Measurements from ENCODE around the gene RND2. TPM values are rescaled to one million over a fixed set of nuclear protein-coding genes. Genes with fewer than 3 reads are reported as not detected.

The RND2 gene
- total and polyA plus RNA-seq, 2 of the 13 experiments (the other 11 are each of a cell fraction or from before 2014, with no cell fraction given): 0.05 to 0.11 TPM

- TF ChIP-seq ZNF407 (CRISPR knock-in tag; IDR thresholded peaks at IDR 0.05; ENCODE audit: not compliant biosample characterization): no peak
- TF ChIP-seq ZNF839 (CRISPR knock-in tag; IDR thresholded peaks at IDR 0.05; ENCODE audit: borderline replicate concordance): no peak
- TF ChIP-seq CEBPZ (IDR thresholded peaks at IDR 0.05; ENCODE audit: low read length): no peak
- TF ChIP-seq MLX (CRISPR knock-in tag; IDR thresholded peaks at IDR 0.05): peak; percentile 87
- TF ChIP-seq HMG20A (CRISPR knock-in tag; IDR thresholded peaks at IDR 0.05; ENCODE audit: borderline replicate concordance): peak; percentile 94
- TF ChIP-seq ZNF83 (CRISPR knock-in tag; IDR thresholded peaks at IDR 0.05; ENCODE audit: borderline replicate concordance): no peak
- no peak for TF ChIP-seq ZNF7 (CRISPR knock-in tag; IDR thresholded peaks at IDR 0.05)
- TF ChIP-seq ZNF710 (CRISPR knock-in tag; IDR thresholded peaks at IDR 0.05; ENCODE audit: borderline replicate concordance): 0 out of 2 replicates have a peak, but pooled peaks have one; percentile 63
- TF ChIP-seq TFE3 (CRISPR knock-in tag; IDR thresholded peaks at IDR 0.05): peak; percentile 78
- no peak for TF ChIP-seq SSRP1 (CRISPR knock-in tag; IDR thresholded peaks at IDR 0.05)
- peak; percentile 91 for TF ChIP-seq HOXA3 (CRISPR knock-in tag; IDR thresholded peaks at IDR 0.05)
- TF ChIP-seq TEAD3 (CRISPR knock-in tag; optimal IDR thresholded peaks at IDR 0.05; ENCODE audit: borderline replicate concordance): peak; percentile 81
- TF ChIP-seq ZNF24 (IDR thresholded peaks at IDR 0.05): peak; percentile 96
Measured at GRCh38 chr17:43010667-43011308, 14.2 kb upstream of the RND2 start (continued).

All from HepG2 (cell line).